Hematopoietic multipotent progenitor cell treated with erythropoietin and hydrocortisone succinate and interleukin-3 and kit ligand, for 8 days (in vitro differentiated cells): ENCODE data around the gene ZRANB3.

Experiments used
- DNase-seq: peaks from one replicate; pipeline ENCODE4 v3.0.0-alpha.2; 2015

The ZRANB3 gene

DNA sequence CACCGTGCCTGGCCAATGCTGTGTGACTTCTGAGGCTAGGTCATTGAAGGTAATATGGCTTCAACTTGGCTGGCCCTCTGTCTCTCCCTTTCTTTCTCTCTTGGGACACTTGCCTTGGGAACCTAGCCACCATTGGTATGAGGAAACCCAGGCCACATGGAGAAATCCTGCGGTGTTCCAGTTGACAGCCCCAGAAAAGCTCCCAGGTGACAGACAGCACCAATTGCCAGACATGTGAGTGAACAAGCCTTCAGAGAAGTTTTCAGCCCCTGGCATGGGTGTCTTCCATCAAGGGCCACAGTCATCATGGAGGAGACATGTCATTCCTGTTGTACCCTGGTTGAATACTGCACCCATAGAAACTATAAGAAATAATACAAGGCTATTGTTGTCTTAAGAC lies 292.4 kb downstream of the ZRANB3 start:
- no peak for DNase-seq

DNA sequence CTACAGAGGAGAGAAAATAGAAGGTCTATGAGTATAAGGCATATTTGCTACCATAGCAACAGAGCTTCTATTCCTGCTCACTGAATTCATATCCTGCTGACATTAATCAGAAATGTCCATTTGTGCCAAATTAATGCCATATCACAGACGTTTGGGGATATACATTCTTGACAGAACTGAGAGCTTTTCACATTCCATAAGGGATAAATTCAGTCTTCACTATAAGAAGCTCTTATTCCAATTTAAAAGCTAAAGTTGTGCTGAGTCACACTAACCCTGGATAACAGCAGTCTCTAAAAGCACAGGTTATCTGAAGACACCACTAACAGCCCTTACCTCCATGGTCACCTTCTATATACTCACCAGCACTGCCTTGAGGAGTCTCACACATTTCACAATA lies 300.9 kb downstream of the ZRANB3 start:
- no peak for DNase-seq

DNA sequence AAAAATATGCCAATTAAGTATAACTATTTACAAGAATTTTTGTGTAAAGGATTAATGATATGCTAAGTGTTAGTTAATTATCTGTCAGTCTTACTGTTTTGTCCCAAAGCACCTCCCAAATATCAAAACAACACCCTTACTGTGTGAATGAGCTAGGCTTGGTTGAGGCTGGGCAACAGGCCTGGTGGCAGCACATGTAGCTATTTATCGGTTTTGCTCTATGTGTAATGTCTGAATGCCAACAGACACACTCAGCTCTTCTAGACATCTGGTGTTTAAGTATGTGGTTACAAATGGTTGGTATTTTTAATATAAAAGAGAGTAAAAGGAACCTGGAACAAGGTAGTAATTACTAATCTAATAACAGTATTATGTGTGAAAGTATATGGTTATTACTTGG lies 303.6 kb downstream of the ZRANB3 start:
- no peak for DNase-seq

DNA sequence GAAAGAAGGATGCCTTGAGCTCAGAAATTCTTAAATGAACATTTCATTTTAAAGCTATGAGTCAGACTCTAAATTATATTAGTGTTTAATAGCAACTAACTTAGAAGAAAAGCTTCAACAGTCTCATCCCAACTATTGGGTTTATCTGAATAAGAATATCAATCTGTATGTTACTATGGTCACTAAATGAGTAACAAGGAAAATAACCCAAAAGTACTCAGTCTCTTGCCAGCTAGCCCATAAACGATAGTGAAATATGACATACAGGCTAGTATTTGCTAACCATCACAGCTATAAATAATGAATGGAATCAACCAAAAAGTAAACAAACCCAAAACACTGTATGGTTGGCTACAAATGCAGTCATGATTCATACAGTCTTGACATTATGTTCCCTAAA lies 304.1 kb downstream of the ZRANB3 start:
- DNase-seq, result no peak

DNA sequence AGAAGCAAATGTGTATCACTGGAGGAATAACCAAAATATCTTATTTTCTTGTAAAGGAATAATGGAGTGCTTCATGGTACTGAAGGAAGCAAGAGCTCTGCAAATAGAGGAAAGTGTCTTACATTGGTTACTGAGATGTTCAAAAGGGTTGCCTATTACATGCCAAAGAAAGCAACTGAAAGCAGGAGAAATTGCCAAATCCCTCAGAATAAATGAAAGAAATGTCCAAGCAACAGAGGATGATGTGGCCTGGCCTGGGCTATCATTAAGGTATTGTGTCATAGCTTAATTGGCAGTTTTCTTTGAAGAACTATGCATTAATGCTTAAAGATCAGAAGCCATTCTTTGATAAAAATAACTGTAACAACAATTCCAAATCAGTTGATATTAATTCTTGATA lies 305.2 kb downstream of the ZRANB3 start:
- DNase-seq, result no peak

DNA sequence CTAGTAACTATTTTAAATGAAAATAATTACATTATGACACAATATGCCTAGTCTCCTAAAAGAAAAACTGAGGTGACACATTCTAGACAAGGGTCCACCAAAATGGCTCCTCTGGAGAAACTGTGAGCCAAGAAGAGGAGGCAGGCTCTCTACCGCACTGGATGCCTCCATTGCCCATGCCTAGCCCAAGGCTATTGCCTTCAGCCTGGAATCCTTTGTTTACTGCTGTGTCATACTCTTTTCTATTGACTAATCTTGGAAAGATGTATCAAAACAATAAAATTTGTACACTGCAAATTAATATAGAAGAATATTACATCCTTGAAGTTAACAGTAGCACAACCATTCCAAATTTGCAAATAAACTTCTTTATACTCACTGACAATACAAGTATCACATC lies 311.8 kb downstream of the ZRANB3 start:
- DNase-seq, result no peak

DNA sequence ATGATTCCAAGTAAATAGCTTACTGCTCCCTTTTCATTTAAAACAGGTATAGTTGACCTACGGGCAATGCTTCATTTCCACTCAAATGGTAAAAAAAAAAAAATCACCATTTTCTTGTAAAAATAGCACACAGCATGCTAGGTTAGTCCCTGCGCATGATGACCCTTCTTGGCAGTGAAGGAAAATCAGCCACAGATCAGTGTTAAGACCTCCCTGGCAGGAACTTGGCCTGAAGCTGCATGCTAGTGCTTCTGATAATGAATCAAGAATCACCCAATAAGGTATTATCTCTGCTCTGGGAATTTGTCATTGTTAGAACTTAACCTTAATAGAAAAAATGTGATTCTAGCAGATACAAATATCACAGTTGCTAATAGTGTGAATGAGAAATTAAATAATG lies 312.6 kb downstream of the ZRANB3 start:
- DNase-seq, result no peak

DNA sequence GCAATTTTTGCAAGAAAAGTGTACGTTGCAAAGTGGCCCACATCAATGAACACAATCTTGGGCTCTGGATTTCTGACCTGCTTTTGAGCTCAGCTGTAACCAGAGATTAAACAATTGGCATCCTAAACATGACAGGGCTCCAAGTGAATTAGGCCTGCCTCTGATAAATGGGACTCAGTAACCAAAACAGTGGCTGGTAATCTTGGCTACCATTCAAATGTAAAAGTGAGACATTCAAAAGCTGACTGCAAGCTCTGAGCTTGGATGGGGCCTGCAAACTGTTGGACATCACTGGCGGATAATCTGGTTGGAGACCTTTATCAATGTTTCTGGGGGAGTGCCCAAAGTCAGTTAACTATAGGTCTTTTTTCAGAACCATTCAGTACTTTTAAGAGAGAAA lies 318.3 kb downstream of the ZRANB3 start:
- DNase-seq, result no peak

DNA sequence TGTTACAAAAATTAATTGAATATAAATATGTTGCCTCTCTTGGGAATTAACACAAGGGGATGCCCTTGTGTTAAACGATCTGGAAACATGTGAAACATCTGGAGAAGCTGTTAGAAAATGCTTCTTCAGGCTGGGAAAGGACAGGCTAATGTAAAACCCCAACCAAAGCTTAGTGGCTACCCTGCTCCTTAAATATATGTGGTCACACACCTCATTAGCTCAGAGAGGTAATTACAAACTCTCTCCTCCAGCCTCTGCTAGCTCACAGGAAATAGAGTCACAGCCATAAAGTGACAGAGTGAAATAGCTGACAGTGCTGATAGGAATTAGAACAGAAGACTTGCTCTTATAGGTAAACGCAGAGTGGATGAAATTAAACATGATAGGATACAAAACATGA lies 323.0 kb downstream of the ZRANB3 start:
- no peak for DNase-seq

DNA sequence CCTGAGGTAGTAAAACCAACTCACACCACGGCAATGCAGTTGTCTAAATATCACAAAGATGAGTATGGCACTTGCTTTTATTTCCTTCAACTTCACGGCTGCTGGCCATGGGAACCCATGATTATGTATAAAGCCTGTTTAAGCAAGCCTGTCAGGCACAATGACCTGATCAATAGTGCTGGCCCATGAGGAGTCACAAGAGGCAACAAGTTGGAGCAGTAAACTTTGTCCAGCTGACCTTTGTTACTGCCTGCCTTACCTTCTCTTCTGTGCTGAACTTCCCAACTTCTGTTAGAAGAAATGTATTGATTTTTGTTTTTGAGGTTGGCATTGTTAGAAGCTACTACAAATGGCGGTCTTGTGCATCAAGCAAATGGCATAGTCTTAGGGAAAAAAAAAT lies 327.1 kb downstream of the ZRANB3 start:
- no peak for DNase-seq

DNA sequence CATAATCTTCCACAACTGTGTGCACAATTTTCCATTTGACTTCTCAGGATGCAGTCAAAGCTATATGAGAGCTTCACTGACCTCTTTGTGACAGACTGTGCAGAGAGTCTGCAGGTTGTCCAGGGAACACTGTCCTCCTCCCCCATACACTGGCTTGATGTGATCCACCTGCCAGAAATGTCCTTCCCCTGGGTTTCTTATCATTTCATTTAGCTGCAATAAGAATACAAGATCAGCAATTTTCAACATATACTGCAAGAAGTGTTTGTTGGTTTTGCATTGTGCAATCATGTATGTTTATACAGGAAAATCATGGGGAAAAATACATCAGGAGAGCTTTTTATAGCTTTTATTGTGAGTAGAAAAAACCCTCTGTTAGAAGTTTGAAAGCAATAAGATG lies 328.3 kb downstream of the ZRANB3 start:
- no peak for DNase-seq

DNA sequence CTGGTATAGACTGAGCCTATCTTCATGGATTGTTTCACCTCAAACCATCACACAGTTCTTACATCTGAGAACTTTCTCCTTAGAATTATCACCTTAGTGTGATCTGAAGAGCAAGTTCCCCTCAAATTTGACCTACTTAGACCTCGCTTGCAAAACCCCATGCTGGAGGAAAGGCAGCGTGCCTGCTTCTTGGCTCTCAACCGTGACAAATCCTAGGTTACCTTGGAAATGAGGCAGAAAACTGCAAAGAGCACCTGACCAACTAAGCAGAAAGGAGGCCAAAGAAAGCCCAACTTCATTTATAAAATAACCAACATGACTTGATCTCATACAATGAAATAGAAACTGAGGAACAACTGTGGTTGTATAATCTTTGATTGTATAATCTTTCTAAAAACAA lies 332.5 kb downstream of the ZRANB3 start:
- DNase-seq, result no peak

DNA sequence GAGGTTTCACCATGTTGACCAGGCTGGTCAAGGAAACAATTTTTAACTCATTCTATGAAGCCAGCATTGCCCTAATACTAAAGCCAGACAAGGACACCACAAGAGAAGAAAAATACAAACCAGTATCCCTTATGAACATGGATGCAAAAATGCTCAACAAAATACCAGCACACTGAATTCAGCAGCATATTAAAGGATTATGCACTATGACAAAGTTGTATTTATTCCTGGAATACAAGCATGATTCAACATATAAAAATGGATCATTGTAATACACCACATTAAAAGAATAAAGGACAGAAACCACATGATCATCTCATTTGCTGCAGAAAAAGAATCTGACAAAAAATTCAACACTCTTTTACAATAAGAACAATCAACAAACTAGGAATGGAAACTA lies 340.2 kb downstream of the ZRANB3 start:
- DNase-seq, result no peak

DNA sequence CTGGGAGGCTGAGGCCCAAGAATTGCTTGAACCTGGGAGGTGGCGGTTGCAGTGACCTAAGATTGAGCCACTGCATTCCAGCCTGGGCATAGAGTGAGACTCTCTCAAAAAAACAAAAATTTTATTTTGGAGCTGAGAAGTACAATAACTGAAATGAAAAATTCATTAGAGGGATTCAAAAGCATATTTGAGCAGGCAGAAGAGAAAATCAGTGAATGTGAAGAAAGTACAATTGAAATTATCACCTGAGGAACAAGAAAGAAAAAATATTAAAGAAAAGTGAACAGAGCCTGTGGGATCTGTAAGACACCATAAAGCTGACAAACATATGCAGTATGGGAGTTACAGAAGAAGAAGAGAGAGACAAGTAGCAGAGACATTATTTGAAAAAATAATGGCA lies 341.9 kb downstream of the ZRANB3 start:
- DNase-seq, result no peak

DNA sequence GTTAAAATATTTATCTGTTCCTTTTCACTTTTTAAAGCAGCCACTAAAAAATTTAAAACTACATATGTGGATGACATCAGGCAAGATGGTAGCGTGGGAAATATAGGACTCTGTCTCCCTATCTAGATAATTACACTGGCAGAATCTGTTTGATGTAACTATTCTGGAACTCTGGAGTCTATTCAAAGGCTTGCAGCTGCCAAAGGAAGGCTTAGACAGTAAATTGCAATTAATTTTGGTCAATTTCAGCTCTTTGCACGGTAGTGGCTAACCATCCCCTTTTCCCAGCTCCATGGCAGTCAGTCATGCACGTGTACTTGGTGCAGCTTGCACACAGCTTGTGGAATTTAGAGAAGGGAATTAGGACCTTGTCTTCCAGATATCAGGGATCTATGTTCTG lies 343.7 kb downstream of the ZRANB3 start:
- DNase-seq, result no peak

DNA sequence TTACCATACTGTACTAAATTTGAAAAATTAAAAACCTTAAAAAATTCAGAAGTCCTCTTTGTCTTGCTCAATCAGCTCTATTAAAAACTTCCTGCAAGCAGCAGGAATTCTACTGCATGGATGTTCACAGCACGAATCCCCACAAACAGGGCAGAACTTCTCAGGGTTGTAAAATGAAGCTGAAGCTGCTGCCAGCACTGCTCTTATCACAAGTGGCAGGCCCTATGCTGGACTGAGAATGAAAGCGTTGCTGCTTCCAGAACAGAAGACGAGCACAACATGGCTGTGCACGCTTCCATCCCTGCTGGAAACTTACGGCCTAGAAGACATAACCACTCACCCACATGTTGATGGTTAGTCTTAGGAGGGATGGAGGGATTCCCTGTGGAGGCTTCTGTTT lies 345.0 kb downstream of the ZRANB3 start:
- DNase-seq, result no peak

DNA sequence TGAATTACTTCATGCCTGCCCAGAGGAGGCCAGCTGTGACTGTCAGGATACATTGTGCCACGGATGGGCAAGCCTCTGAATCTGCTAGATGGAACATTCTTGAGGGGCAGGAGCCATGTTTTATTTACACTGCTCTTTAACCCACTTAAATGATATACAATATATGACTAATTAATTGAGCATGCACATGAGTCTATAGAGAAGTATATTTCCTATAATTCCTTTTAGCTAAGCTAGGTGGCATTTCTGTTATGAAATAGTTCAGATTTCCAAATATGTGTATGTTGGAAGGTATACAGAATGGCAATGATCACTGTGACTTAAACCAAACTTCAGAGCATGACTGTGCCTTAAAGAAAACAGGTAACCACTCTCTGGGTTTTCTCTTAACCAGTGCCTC lies 347.2 kb downstream of the ZRANB3 start:
- no peak for DNase-seq

DNA sequence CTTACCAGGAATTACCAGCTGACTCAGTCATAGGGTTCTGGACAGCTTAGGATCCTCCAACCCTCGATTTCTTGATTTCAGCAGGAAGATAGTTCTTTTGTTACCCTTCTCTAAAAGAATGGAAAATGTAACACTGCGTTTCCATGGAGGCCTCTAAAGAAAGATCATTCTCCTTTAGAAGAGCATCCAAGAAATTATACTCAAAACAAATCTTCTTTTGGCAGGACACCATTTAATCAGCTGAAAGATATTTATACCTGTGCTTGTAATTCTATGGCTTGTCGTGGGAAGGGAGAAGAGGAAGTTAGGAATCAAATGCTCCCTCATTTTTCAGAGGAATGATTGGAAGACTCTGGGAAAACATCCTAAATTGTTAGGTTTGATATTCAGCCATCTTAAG lies 348.4 kb downstream of the ZRANB3 start:
- DNase-seq, result no peak

DNA sequence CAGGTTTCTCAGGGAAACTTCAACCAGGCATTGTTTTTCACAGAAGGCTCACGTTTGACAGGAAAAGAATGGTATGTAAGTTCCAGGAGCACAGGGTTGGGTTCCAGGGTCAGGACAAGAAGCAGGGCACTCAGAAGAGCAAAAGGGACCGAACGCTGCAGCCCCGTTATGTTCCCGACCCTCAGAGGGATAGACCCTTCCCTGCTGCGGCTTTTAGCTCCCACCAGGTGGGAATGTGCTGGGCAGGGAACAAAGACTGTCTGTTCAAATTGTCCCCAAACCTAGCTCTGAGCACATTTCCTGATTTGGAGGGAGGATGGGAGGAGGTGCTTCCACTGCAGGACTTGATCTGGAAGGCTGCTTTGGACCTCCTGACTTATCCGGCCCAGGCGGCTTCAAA lies 348.8 kb downstream of the ZRANB3 start:
- no peak for DNase-seq

DNA sequence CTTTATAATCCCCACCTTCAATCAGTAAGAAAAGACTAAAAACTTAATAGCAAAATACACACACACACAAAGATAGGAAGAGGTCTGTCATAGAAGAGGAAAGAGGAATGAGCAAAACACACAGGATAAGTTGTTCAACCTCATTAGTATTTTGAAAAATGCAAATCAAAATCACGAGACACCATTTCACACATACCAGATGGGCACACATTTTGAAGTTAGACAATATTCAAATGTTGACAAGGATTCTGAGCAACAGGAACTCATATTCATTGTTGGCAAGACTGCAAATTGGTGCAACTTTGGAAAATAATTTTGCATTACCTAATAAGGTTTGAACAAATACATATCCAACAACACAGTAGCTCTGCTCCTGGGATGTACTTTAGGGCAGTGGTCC lies 351.3 kb downstream of the ZRANB3 start:
- DNase-seq, result no peak

DNA sequence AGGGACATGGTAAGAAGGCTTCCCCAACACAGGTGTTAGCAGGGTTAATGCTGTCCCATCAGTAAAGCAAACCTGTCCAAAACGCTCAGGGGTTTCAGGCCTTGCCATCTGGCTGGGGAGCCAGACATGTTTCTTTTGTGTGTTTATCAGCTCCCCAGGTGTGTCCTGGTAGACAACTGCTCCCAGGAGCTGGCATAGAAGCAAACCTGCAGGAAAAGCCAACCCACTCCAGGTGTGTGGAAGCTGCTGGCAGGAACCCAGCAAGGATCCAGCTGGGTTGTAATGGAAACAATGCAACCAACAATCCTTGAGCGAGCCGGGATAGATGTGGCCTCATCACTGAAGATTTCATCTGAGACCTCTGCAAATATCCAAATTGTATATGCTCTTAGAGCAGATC lies 355.8 kb downstream of the ZRANB3 start:
- no peak for DNase-seq

DNA sequence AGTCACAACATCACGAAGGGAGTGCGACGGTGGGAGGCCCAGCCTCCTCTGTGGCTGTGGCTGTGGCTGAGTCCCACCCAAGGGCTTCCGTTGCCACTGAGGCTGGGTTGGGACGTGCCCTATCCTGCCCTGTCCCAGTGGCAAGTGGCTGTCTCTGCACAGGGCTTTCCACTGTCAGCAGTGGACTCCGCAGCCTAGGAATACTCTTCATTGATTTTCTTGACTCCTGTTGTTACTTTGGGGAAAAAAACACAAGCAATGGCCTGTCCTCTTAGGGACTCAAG lies 356.3 kb downstream of the ZRANB3 start:
- no peak for DNase-seq

DNA sequence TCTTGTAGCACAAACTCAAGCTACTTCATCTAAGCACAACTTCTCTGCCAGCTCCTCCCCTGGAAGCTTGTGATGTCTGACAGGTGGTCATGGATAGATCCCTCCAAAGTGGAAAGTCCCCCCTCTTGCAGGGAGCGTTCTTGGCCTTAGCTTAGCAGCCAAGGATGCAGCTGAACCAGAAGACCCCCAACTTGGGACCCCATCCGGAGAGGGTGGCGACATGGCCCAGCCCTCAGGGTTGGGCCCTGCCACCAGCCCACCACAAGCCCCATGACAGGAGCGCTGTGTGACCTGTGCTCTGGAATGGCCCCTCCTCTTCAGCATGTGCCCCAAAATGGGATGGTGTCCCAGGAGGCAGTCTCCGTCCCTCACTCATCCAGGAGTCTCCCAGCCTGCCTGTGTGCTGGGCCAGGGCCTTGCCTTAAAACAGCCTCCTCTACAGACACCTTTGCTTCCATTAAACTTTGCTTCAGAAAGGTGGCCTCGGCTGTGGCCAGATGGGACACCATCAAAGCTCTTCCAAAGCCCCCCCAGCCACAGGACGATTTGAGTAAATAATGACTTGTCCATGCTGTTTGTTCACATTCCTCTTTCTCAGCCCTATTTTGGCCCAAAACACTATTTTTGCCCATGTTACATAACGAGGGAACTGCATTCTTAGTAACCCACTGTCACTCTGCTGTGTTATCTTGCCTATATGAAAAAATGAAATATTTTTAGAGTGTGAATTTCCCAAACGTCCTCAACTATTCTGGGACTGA lies 356.8 kb downstream of the ZRANB3 start:
- DNase-seq, result no peak

DNA sequence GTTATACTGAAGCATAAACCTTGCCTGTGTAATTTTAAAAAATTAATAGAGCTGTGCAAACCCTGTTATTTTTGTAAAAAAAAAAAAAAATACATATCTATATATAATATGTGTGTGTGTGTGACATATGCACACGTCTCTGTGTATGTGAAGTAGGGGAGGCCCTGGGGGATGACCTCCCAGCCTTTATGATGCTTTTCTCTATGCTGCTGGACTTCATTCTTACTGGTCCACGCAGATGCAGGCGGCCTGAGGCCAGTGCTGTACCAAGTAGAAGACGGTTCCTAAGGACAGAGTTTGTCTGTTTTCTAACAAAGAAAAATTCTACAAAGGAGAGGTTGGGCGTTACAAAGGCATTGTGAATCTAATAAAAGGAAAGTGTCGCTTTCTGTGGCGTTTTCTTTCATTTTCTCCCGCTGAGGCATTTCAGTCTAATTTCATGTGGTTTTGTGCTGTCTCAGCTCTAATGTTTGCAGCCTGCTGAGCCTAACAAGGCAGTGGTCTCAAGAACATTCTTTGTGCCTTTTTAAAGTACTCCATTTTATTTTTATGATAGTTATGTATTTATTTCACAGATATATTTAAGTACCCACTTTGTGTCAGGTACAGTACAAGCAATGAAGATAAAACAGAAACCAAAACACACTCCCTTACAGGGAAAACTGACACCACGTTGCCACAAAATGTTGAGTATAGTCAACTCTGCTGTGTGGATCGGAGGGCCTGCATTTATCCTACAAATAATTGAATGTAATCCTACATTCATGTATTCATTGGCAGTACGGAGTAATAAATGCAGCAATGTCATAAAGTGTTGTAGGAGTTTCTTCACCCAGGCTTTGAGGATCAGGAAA lies 360.9 kb downstream of the ZRANB3 start:
- no peak for DNase-seq
